NCI-H345 treated with DMSO at 0.1 percent for 48 hours (cell line): Measurements from ENCODE around the gene MMP3.

Source experiments
- DNase-seq: peaks from one replicate; lab custom pipeline; 2025; ENCODE audit not compliant: unreplicated experiment; lab: John Stamatoyannopoulos, UW

Gene MMP3

DNA sequence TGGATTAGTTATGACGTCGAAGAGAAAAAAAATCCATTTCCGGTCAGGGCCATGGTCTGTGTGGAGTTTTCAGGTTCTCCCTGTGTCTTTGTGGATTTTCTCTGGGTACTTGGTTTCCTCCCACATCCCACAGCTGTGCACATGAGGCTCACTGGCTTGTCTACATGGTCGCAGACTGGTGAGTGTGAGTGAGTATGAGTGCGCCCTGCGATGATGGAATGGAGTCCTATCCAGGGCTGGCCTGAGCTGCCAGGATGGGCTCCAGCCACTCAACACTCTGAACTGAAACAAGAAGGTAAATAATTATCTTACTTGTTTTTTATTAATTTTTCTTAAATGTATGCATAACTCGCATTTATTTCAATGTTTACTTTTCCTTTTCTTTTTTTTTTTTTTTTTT, 10.8 kb downstream of the MMP3 start:
- DNase-seq, result no peak

DNA sequence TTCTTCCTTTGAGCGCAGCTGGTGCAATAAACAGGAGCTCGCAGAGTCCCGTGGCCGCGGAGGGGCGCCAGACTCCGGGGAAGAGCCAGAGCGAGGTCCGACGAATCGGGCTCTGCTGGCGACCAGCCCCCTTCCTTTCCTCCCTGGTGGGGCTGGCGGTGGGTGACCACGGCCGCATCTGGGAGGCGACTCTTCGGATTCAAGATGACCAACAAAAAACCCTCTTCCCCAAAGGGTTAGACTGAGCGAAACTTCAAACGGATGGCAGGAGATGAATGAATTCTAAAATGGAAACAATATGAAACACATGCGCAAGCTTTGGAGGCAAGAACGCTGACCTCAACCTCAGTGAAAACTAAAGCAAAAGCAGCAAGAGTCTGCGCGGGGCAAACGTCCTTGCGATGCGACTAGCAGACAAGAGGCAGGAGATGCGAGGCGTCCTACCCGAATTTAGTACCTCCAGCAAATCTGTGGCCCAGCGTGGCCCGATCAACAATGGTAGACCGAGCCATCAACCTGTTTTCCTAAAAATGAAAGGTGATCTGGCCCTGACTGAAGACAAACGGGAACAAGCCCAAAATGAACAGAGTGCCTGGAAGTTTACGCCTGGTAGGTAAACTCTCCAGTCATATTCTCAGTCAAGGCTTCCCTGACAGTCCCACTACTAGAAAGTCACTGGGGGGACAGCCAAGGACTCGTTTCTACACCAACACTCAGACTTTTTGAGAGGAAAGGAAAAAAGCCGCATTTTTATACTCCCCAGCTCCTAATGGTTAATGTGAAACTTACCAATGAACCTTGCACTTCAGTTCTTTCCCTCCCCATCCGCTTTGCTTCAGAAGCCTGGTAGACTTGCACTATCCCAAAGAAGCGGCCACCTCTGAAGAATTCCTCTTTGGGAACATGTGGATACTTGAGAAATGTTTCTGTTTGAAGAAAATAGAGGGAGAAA, 11.6 kb downstream of the MMP3 start:
- no peak for DNase-seq

DNA sequence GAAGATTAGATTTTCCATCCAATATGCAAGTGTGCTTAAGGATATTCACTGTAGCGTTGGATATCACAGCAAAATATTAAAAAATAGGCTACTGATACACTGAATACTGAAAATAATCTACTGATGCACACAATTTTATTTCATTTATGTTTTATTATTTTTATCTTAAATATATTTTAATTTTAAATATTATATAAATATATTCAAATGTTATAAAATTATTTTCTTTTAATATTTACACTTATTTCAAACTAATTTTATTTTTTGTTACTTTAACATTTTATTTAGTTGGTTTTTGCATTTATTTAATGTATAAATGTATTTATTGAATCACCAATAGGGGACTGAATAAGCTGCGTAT, 12.3 kb downstream of the MMP3 start:
- DNase-seq, result no peak

DNA sequence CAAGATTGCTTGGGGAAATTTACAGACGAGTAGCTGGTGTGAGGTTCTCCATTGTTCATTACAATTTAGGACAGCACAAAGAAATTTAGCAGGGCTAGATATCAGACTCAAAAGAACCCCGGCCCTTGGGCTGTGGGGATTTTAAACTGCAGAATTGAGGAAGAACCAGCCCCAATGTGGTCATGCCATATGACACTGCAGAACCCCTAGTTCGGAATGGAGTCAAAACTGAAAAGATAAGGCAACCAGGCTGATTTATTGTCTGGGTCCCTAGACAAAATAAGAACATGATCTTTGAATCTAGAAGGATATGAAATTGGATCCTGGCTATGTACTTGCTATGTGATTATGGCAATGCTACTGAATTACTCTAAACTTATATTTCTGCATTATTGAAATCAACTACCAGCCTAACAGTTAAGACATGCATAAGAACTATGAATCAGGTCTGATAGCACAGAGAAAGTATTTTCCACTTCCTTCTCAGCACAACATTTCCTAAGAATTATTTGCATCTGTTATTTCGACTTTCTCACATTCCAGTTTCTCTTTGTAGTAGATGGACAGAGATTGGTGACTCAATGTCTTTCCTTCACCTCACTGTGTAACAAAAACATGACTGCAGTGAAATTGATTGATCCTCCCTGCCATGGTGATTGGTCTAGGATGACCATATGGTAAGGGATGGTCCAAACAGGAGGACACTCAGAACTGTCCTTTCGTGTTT, 13.2 kb downstream of the MMP3 start:
- no peak for DNase-seq

DNA sequence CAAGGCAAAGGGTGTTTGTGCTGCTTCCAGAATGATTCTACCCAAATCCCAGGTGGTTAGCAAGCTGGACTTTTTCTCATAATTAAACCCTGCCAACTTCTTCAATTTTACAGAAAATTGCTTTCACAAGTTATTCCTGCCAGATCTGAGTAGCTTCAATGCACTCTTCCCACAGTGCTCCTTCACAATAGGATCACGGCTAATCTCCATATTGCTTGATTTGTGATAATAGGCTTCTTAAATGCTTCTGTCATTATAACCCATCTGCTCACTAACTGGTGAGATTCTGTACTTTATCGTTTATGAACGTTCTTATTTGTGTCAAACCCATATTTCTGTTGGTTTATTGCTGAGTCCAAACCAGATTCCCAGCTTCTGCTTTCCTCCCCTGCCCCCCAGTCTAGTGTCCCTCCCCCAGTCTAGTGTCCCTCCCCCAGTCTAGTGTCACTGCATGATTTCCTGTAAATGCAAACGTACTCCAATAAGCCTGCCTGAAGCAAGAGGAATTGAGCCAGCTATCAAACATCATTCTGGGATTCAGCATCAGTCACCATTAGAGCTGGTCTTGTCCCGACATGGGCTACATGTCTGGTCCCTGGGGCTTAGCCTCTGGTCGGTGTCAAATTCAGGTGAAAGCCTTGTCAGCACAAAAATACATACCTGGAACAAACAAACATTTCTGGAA, 14.0 kb downstream of the MMP3 start:
- DNase-seq, result no peak

DNA sequence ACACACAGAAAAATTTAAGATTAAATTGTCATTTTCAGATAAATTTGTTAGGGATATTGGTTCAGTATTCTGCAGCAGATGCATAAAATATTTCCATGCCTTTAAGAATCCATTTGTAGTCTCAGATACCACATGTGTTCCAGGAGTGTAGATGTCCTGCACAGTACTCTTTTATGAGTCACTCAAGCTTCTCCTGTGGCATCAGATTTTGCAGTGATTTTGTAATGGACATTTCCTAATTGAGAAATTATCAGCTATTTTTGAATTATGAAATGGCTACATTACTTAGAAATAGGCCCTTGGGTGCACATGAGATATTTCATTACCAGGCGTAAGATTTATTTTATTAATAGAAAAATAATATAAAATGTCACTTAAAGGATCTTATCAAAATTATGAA, 18.9 kb downstream of the MMP3 start:
- DNase-seq, result no peak

DNA sequence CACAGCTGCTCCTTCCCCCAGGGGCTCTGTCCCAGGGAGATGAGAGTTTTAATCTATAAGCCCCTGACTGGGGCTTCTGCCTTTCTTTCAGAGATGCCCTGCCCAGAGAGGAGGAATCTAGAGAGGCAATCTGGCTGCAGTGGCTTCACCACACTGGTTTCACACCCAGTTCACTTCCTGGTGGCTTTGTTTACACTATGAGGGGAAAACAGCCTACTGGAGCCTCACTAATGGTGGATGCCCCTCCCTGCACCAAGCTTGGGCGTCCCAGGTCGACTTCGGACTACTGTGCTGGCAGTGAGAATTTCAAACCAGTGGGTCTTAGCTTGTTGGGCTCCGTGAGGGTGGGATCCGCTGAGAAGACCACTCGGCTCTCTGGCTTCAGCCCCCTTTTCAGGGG, 23.9 kb downstream of the MMP3 start:
- no peak for DNase-seq

DNA sequence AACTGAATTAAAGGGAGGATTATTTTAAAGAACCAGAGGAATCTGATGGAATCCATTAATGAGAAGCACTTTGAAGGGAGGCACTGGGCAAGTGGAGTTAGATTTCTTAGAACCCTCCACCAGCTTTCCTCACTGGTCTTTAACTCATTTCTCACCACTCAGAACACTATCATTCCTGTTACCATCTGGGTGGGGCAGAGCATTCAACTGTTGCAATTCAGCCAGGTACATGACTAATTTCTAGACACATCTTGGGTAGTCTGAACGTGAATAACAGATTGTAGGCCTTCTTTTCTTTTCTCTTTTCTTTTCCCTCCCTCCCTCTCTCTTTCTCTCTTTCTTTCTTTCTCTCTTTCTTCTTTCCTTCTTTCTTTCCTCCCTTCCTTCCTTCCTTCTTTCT, 29.9 kb downstream of the MMP3 start:
- no peak for DNase-seq

DNA sequence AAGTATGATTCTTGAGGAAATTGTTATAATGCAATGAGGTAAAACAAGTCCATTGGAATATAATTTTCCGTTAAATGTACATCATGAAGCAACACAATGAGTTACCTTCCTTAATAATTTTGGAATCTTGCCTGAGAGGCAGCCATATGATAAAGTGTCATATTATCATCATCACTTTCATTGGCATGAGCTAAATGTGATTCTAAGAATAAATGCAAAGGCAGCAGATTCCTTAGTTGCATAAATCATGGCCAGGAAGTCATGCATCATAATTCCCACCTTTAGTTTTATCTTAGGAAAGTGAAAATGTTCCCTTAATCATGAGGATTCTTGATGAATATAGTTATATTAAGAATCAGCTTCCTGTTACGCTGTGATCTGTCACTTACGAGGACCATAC, 31.2 kb downstream of the MMP3 start:
- DNase-seq, result no peak

DNA sequence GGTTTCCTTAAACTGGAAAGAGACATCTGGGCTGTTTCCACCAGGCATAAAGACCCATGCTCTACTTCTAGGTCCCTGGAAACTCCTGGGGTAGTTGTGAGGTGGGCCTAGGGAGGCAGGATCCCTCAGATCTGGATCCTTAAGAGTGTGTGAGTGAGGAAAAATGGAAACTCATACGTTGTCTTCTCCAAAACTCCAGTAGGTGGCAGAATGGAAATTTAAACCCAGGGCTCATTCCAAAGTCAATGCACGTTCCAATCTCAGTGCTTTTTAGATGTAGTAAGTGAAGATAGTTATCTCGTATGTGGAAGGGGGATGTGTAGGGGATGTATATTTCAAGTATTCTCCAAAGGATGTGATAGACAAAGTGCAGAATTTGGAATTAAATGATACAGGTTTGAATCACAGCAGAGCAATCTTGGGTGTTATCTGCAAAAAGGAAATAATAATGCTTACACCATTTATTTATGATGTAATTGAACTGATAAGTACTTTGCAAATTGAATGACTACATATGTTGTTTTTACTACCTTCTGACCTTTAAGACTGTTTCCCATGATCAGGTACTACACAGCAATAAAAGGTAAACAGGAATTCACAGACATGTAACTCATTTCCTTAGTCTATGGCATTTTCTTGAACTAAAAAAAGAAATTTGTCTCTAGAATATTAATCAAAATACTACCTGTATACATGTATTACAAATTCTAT, 32.3 kb downstream of the MMP3 start:
- DNase-seq, result peak; percentile 36

DNA sequence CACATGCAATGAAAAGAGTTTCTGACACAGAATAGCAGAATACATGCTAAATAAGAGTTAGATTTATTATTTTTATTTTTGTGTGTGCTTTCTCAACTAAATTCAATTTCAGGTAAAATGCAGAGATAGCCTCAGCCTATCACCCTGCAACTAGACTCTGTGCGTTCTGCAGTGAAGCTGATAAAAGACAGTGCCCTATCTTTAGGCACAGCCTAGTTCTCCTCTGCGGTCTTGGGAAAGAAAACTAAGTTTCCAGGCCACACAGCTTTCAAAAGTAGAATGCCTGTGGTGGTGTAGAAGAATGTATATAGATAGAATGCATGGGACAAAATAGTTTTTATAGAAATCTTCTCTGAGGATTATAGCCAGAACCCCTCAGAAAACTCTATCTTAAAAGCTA, 33.4 kb downstream of the MMP3 start:
- DNase-seq, result no peak

DNA sequence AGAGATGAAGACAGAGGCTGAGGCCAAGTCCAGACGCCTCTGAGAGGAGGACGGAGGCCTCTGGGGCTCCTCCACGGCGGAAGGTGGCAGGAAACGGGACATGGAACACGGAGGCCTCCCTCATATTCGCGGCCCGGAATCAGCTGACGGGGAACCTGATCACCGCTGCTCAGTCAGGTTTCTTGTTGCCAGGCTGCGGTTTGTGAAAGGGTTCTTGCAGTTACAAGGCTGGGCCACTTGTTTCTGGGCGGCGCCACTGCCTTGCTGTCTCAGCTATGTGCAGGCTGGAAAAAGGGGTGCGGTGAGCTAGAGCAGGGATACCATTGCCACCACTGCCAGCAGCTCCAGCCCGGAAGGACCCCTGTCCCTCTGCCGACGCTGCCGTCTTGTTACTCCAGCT, 35.5 kb downstream of the MMP3 start:
- no peak for DNase-seq

DNA sequence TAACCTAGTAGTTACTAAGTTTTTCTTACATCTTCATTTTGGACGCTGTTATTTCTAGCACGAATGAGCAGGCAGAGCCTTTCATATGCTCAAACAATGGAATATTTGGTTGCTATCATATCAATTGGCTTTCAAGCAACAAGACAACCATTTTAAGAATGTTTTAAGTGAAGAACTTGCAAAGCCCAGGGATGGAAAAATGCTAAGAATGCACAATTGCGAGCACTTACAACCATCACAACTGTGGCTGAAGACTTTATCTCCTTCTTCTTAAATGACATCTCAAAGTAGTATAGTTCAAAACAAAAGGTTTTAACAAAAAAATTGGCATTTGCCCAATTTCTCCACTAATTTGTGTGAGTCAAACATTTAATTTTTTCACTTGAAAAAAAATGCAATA, 37.1 kb downstream of the MMP3 start:
- DNase-seq, result no peak

DNA sequence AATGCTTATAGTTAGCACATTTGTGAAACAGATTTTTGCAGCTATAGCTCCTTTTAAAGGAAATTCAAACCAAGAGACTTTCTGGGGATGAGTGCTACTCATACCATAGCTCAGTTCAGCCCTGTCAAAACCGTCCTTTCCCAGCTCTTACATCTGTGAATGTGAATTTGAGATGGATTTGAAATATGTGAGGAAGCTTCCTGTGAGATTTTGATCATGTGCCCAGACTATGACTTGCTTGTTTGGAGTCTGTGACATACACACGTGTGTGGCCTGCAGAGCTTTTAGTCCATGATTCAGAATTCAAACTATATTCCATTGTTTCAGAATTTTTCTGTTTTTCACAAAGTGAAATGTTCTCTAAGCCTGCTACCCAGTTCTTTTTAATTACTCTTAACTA, 41.1 kb downstream of the MMP3 start:
- DNase-seq, result no peak

DNA sequence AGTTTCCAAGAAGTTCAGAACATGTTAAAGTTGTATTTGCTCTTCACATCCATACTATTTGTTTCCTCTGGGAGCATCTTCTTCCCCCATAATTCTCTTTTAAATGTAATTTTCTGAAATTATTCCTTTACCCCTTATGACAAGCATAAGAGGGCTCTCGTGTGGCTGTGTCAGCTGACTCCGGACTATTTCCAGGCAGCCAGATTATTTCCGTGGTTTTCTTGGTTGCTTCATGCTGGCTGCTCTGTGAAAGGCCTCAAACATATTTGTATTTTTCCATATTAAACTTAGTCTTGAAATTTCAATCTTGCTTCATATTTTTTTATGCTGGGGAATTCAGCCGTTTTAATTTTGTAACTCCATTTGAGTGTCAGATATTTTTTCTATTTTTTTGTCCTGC, 42.6 kb downstream of the MMP3 start:
- no peak for DNase-seq

DNA sequence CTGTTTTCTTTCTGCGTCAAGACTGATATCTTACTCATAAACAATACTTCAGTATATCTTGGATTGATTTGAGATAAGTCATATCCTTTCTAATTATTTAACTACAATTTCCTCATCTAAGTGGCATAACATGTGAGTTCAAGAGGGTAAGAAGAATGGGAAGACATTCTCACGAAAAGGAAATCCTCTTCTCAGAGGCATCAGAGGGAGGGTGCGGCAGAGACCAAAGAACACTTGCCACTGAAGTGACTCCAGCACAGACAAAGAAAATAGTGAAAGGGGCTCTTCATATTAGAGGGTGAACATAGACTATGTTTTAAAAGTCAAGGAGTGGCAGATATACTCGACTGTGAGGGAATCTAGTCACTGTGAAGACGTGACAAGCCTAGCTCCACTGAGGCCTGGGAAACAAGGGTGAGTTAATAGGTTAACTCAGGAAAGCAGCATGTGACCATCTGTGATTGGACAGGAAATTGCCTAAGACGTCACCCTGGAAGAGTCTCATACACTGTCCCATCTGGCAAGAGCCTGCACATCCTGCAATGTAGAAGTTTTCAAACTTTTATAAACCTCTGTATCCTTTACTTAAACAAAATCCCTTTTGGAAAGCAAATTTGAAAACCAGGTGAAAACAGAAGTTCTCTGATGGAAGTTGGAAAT, 43.6 kb downstream of the MMP3 start:
- DNase-seq, result no peak

DNA sequence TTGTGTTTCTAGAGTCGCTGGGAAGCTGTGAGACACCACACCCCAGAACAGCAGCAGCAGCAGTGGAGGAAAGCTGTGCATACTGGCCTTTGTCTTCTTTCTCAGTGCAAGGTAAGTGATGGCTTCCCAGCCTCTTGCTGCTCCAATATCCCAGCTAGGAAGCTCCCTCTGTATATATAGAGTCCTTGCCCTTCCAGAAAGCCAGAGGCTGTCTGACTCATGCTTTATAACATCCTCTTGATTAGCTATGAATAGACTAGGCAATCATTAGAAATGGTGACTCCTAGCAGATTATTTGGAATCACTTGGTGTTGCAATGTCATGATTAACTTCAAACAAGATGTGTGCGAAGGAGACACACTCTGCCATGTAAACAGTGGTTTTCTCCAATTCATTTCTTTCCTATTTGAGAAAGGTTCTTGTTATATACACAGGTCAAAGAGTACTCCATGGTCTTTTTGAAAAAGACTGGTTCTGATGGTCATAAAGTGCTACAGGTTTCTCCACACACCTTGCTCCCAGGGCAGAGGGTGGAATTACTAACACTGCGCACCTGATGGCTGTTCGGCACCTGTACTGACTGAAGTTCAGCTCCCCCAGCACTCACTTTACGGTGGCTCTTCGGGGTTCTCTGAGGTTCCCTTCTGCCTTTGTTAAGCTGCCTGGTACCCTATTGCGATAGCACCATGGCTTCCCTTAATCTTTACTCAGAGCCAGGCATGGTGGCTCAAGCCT, 45.2 kb downstream of the MMP3 start, which contains the start of gene MMP1:
Gene MMP1 (minus strand): TSS at position 149 of the 735 bp plus-strand sequence. CDS start 68 bp downstream, at position 81.
- no peak for DNase-seq

DNA sequence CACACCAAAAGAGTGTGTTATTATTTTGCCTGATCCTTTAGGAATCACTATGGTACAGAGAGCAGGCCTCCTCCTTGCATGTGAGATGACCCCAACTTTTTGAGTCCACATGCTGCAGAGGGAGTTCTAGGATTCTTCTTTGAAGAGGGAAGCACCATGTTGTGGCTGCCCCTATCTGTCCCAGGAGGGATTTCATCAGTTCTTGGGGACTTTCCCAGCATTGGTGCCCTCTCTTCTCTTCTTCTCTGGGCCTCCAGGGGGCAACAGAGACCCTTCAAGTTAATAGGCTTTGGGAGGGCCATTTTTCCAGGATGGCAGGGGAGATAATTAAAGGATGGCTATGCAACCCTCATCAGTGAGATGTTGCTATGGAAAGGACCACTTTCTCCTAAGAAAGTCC, 49.0 kb downstream of the MMP3 start:
- no peak for DNase-seq

DNA sequence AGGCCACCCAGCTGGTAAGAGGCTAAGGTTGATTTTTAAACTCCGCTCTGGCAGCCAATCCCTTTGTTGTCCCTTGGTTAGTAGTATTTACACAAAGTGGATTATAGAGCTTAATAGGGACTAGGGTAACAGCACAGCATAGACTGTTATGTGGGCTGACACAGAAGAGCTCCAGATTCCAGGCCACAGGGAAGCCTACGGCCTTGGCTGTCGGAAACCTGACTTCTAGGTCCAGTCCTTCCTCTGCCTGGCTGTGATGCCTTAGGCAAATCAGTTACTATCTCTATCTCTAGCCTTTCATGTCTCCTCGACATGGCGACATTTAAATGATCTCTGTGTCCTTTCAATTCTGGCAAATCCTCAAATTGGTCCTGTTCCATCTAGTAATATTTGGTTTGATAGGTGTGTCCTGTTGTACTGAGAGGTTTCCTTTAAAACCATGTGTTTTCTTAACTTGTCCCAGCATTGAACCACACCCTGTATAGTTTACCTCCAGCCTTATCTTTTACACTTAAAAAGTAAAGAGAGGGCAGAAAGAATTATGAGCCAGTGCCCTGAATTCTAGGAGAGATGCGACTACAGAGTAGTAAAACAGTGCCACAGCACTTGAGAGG, 49.6 kb downstream of the MMP3 start:
- no peak for DNase-seq

DNA sequence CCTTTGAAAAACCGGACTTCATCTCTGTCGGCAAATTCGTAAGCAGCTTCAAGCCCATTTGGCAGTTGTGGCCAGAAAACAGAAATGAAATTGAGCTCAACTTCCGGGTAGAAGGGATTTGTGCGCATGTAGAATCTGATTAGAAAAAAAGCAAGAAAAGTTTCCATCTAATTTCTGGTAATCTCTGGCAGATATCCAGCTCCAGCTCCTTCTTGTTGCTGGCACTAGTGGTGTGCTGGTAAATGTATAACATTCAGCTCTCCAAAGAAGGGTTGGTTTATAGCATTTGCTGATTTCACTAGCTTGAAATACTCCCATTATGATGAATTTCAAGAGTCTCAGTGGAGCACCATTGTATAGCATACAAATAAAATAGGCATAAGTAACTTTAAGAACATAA, 50.8 kb downstream of the MMP3 start:
- no peak for DNase-seq
